ENCODE data around the gene PRDM11.

Gene PRDM11

DNA sequence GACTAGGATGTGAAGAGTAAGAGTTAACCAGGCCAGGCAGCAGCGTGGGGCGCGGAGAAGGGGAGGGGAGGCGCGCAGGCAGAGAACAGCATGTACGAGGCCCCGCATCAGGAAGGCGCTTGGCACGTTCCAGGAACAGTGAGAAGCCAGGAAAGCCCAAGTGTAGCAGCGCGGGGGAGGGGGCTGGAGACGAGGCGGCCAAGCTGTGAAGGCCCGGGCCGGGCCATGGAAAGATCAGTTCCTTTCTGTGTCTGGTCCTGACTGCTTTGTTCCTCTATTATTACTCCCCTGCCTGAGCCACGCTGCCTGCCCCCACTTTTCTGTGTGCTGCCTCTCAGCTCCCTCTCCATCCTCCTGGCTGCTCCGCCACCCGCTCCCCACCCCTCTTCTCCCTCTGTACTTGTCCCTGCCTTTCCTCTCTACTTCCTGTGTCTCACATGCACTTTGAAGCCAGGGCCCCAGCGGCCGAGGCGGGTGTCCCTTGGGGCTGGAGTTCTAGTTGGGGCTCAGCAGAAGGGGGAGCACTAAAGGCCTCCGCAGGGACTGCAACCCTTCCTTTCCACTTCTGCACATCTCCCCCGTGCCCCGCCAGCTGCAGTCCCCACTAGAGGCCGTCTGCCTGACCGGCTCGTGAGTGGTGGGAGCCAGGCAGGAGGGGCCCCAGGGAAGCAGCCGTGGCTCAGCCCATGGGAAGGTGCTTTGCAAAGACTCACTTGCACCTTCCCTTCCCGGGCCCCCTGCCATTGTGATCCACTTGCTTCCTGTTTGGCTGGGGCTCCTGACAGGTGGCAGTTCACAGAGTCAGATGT is 63.7 kb downstream of the PRDM11 start:
- DNase-seq (ENCODE audit: low spot score): peak; percentile 49

DNA sequence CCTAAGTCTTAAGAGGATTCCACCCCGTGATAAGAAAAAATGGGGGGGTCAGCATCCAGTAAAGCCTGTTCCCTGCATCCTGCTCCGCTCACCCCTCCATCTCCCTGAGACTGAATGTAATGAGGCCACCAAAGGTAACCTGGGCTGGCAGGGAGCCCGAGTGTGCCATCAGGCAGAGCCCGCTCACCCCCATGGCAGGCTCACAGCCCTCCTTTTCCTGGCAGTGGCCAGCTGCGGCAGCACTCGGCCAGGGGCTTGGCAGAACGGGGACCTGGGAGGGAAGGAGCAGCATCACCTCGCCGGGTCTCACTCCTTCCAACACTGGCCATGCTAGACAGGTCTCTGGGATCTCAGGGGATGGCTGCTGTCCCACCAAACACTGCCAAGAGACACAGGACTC is 64.4 kb downstream of the PRDM11 start:
- DNase-seq (ENCODE audit: low spot score): no peak

DNA sequence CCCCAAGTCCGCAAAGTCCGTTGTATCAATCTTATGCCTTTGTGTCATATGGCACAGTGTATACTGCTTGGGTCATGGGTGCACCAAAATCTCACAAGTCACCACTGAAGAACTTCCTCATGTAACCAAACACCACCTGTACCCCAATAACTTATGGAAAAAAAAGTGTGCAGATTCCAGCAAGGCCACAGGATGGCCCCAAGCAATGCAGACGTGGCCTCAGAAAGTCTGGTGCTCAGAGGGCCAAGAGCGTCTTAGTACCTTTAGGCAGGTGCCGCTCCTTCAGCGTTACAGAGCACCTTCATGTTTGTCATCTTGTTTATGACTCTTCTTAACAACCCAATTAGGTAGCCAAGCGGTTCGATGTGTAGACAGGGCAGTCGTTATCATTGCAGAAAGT is 65.3 kb downstream of the PRDM11 start:
- no peak for DNase-seq (ENCODE audit: low spot score)

DNA sequence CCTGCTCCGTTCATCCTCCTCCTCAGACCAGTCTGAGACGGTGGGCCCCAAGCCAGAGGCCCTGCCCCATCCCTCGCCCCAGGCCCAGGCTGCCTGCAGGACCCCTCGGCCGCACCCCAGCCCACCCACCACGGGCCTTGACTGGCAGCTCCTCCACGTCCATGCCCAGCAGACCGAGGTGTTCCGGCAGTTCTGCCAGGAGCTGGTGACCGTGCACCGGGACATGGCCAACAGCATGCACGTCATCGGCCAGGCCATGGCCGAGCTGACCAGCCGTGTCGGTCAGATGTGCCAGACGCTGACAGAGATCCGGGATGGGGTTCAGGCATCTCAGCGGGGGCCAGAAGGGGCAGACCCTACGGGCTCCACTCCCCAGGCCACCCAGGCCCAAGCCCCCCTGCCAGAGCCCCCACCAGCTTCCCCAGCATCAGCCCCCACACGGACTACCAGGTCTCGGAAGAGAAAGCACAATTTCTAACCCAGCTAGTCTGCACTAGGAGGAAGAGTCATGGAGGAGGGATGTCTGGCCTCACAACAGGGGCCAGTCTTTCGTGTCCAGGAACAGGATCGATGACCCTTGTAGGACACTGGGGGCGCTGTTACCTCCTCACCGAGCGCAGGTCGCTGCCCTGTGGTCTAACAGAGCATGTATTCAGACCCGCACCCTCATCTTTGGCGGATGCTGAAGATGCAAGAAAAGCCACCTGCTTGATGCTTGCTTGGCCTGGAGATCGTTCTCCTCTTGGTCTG is 66.3 kb downstream of the PRDM11 start:
- no peak for DNase-seq (ENCODE audit: low spot score)

DNA sequence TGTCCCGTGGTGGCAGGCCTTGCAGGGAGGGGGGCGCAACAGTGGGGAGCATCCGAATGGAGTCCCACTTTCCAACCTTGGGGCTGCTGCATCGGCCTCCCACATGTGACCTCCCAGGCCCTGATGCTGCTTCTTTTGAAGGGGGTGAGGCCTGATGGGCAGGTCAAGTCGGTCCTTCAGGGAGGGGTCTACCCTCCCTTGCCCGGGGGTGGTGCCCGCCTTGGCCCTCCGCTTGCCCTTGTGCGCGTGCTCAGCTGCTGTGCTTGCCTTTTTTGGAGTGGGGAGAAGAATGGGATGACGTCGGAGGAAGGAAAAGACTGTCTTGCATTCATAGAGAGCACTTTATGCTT is 66.9 kb downstream of the PRDM11 start:
- no peak for DNase-seq (ENCODE audit: low spot score)

DNA sequence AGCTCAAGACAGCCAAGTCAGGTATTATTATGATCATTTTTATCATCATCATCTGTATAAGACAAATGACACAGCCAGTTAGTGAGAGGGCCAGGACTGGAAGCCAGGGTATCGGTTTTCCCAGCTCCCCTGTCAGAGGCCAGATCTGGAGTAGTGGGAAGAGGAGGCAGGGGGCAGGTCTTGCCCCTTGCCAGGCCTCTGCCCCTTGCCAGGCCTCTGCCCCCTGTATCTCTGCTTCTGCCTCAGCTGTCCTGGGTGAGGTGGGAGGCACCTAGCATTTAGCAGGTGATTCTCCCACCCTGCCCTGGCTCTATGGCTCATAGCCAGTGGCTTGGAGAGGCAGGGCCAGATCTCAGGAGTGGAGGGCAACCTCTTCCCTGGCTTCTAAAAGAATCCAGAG is 67.3 kb downstream of the PRDM11 start:
- no peak for DNase-seq (ENCODE audit: low spot score)

DNA sequence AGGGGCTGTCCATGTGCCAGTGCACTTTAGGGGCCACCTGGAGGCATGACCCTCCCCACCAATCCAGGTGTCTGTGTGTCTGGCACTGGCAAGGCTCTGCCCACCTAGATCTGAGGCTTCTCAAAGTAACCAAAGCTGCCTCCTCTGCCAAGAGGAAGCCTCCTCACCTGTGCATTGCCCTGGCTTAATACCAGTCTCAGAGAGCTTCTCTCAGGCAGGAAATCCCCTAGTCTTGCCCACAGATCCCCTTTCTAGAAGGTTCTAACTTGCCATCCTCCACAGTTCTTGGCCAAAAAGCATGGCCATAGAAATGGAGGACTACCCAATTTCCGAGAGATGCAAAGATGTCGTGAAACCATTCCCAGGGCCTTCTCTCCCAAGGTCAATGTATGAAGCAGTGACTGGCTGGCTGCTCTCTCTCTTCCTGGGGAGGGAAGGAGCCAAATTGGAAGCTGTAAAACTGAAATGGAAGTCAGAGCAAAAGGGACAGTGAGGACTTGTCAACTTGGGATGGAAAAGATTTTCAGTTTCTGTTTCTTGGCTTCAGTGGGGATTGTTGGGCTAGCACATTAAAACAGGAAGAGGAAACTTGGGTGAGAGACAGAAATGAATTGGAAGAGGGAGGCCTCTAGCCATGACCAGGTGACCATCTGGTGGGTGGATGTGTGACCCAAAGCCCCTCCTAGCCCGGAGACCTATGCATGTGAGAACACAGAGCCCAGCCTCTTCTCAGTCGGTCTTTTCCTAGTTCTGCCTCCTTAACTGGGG is 68.8 kb downstream of the PRDM11 start:
- DNase-seq (ENCODE audit: low spot score): no peak

DNA sequence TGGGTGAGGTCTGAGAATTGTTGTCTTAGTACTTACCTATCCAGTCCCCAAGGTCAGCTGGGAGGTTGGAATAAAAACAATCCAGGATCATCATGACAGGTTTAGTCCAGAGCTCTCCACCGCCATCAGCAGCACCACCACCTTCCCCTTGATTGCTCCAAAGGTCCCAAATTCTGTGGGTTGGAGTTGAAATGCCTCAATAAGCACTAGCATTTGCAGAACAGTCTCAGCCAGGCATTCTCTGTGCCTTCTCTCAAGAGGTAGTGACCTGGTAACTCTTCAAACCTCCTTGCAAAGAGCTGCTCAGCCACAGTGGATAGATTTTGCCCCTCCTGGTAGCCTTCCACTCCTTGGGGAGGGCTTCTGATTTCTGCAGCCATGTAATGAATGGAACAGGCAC is 69.6 kb downstream of the PRDM11 start:
- DNase-seq (ENCODE audit: low spot score): no peak

DNA sequence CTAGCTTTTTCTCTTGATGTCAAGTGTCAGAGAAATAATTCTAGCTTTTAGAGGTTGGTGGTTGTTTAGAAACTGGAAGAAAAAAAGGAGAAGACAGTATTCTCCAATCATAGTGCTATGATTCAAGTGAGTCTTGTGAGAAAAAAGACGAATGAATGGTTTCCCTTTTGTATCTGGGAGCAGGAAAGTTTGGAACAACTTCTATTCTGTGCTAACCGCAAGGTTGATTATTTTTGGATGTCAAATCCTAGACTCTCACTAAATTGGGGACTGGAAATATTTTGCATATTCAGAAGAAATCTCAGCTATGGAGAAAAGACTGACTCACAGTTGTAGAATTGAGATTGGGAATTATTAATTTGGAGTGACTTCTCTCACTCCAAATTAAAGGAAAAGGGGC is 70.5 kb downstream of the PRDM11 start:
- DNase-seq (ENCODE audit: low spot score): no peak

DNA sequence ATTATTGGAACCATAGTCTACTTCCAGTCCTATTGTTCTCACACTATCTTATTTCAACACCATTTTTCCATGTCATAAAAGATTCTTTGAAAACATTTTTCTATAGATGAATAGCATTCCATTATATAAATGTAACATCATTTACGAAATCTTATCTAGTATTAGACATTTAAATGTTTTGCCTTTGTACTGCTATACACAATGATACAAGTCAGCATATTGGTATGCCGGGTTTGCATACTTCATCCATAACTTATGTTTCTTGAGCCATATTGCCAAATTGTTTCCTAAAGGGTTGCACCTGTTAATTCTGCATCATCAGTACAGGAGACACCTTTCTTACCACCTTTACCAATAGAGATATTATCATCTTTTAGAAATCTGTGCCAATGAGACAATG is 71.6 kb downstream of the PRDM11 start:
- DNase-seq (ENCODE audit: low spot score): no peak

DNA sequence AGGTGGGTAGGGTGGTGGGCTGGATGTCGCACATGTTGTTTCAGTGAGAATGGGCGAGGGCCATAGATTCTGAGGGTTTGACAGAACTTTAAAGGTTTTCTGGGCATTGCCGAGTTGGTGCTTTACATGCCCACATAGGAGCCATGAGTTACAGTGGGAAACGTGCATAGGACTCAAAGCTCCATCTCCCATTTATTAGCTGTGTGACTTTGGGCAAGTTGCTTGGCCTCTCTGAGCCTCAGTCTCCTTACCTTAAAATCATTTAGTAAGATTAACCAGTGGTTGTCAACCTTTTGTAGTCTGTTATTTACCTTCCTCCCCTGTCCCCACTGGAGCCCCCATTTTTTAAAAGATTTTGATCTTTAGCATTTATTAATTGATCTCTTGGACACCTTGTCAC is 72.3 kb downstream of the PRDM11 start:
- DNase-seq (ENCODE audit: low spot score): no peak

DNA sequence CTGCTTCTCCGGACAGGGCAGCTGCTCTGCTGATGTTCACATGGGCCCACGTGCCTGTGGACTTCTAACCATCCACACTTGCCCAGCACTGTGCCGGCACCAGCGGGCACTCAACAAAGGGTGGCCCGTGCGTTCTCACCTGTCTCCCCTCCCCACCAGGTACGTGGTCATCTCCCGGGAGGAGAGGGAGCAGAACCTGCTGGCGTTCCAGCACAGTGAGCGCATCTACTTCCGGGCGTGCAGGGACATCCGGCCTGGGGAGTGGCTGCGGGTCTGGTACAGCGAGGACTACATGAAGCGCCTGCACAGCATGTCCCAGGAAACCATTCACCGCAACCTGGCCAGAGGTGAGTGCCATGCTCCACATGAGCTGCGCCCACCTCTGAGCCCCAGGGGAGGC is 73.0 kb downstream of the PRDM11 start:
- DNase-seq (ENCODE audit: low spot score): no peak

DNA sequence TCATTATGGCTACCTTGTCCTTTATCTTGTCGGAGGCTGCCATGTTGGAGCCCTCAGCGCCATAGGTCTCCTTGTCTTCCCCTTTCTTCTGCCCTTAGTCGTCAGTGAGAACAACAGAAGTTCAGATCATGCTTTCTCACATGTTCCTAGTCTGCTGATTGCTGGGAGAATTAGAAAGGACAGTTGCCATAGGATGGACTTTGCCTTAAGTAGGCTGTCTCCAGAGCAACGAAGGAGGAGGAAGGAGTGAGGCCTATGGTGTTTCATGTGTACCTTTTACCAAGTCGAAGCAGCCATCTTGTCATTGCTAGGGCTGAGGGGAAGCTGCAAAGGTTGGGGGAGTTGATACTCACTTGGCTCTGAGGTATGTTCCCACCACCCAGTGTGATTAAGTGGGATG is 77.1 kb downstream of the PRDM11 start:
- DNase-seq (ENCODE audit: low spot score): no peak

DNA sequence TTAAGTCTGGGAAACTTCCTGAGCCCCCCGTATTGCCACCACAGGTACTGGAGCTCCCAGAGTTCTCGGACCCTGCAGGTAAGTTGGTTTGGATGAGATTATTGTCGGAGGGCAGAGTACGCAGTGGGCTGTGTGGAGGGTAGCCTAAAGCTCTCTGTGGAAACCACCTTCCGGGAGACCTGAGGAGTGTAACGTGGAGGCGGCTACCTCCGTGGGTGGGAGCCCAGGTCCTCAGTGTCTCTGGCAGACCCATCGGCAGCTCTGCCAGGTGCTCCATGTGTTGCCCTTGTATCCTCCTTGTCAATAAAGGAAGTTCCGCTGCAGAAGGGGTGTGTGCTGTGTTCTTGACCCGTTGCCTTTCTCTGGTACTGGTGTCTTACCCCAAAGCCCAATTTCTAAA is 78.3 kb downstream of the PRDM11 start:
- no peak for DNase-seq (ENCODE audit: low spot score)

DNA sequence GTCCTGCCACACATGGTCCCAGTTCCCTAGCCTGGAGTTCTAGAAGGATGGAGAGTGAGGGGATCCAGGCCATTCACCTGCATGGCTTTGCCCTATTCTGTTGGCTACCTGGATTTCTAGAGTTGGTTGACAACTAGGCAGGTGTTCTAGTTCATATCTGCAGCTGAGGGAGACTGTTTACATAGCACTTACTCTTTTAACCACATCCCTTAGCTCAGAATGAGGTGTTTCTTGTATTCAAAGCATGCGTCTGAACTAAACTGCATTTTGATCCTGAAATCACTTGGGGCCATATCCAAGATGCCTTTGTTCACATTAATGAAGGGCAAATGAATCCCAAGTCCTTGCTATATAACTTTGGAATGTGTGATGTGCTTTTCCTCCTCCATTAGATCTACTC is 78.8 kb downstream of the PRDM11 start:
- no peak for DNase-seq (ENCODE audit: low spot score)

DNA sequence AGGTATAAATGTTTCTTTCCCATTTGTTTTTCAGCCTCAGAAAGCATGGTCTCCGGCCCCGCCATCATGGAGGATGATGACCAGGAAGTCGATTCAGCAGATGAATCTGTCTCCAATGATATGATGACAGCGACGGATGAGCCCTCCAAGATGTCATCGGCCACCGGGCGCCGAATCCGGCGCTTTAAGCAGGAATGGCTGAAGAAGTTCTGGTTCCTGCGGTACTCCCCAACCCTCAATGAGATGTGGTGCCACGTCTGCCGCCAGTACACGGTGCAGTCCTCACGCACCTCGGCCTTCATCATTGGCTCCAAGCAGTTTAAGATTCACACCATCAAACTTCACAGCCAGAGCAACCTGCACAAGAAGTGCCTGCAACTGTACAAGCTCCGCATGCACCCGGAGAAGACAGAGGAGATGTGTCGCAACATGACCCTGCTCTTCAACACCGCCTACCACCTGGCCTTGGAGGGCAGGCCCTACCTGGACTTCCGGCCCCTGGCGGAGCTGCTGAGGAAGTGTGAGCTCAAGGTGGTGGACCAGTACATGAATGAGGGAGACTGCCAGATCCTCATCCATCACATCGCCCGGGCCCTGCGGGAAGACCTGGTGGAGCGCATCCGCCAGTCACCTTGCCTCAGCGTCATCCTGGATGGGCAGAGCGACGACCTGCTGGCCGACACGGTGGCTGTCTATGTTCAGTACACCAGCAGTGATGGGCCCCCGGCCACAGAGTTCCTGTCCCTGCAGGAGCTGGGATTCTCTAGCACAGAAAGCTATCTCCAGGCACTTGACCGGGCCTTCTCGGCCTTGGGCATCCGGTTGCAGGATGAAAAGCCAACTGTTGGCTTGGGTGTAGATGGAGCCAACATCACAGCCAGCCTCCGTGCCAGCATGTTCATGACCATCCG is 79.8 kb downstream of the PRDM11 start:
- no peak for DNase-seq (ENCODE audit: low spot score)

DNA sequence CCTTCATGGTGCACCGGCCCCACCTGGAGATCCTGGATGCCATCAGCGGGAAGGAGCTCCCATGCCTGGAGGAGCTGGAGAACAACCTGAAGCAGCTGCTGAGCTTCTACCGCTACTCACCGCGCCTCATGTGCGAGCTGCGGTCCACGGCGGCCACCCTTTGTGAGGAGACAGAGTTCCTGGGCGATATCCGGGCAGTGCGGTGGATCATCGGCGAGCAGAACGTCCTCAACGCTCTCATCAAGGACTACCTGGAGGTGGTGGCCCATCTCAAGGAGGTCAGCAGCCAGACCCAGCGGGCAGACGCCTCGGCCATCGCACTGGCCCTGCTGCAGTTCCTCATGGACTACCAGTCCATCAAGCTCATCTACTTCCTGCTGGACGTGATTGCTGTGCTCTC is 80.5 kb downstream of the PRDM11 start:
- DNase-seq (ENCODE audit: low spot score): no peak

DNA sequence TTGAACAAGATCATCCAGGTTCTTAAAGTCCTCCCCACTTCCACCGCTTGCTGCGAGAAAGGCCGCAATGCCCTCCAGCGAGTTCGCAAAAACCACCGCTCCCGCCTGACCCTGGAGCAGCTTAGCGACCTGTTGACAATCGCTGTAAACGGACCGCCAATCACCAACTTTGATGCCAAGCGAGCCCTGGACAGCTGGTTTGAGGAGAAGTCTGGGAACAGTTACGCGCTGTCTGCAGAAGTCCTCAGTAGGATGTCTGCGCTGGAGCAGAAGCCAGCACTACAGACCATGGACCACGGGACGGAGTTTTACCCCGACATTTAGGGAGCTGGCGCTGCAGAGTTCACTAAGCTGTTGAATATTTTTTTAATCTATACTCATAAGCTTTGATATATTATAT is 81.4 kb downstream of the PRDM11 start:
- no peak for DNase-seq (ENCODE audit: low spot score)

DNA sequence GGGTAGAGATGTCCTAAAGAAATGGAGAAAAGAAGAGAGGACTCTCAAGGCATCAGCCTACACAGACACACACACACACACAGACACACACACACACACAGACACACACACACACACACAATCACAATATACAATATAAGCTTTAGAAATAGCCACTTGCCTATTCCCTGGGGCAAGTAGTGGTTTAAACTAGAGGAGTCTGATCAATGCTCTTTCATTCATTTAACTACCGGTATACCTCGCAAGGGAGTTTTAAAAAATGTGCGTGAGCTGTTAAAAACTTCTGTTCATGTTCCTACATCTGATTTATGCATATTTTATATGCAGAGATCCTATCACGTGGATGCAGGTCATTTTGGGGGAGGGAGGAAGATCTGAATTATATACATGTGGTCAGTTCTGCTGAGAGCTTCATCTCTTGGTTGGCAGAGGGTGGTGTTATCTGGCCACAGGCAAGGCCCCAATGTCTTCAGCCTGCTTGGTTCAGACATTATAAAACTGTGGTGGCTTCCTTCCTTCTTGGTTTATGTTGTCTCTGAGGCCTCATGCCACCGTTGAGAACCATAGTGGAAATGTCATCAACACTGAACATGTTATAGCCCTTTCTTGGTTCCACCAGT is 83.1 kb downstream of the PRDM11 start:
- DNase-seq (ENCODE audit: low spot score): no peak

DNA sequence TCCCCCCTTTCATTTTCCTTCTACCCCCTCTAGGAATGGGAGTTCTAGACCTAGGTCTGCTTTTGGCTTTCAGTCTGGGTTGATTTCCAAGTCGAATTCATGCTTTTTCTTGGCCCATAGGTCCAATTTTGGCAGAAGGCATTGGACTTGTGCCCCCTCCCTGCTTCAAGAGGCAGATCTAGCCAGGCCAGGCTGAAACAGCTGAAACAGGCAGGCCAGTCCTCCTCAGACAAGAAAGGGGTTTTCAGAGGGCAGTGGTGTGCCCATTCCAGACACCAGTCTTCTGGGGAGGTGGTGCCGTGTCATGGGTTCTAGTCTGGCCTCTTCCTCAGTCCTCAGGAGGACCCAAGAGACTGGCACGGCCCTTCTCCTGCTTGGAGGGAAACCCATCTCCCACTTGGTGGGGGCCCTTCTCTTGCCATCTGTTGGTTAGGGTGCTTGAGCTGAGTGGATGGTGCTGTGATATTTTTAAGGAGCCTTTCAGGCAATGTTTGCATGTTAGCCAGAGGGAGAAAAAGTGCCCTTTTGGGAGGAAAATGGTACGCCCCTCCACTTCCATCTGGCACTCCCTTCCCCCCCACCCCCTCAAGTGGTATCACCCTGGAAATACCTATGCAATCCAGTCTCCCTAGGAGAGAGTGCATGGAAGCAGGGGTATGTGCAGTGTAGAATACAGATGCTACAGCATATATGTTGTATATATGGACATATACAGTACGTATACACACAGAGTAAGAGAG is 86.1 kb downstream of the PRDM11 start:
- DNase-seq (ENCODE audit: low spot score): no peak
